Activated T-cell treated with anti-CD3 and anti-CD28 coated beads, Interleukin-2, amount 50 U/mL, for 48 hours (primary cell): ENCODE measurements around the gene CAMKK2.
"Not testable (repeated sequence)": the region's sequence is repeated elsewhere in the genome, so short reads cannot be mapped to it uniquely, and the experiment has no call there.

Source experiments
- DNase-seq, 2 experiments: peaks; one replicate each; pipeline ENCODE4 v3.0.0-alpha.2; 2020

The CAMKK2 gene

GRCh38 chr12:121297435-121297991 lies 1.0 kb upstream of the CAMKK2 start:
- DNase-seq = peak; percentile 71 to 76

- peak in 1 of 2 experiments; percentile 65 for DNase-seq
Measured at GRCh38 chr12:121295746-121296617, 527 bp downstream of the CAMKK2 start.

GRCh38 chr12:121295116-121295745 lies 1.3 kb downstream of the CAMKK2 start:
- DNase-seq = peak in 1 of 2 experiments; percentile 27

GRCh38 chr12:121294151-121294889 lies 2.2 kb downstream of the CAMKK2 start:
- DNase-seq = no peak

- DNase-seq = no peak
Measured at GRCh38 chr12:121293603-121294002, 2.9 kb downstream of the CAMKK2 start.

- DNase-seq = no peak
Measured at GRCh38 chr12:121290410-121290809, 6.1 kb downstream of the CAMKK2 start.

GRCh38 chr12:121289962-121290361 lies 6.5 kb downstream of the CAMKK2 start:
- DNase-seq = no peak

GRCh38 chr12:121288986-121289385 lies 7.5 kb downstream of the CAMKK2 start:
- no peak for DNase-seq

- no peak for DNase-seq
Measured at GRCh38 chr12:121288158-121288845, 8.2 kb downstream of the CAMKK2 start.

- no peak for DNase-seq
Measured at GRCh38 chr12:121287267-121287954, 9.1 kb downstream of the CAMKK2 start.

GRCh38 chr12:121285856-121286255 lies 10.7 kb downstream of the CAMKK2 start:
- DNase-seq = no peak

GRCh38 chr12:121284551-121285390 lies 11.7 kb downstream of the CAMKK2 start:
- no peak for DNase-seq

- no peak for DNase-seq
Measured at GRCh38 chr12:121283841-121284240, 12.7 kb downstream of the CAMKK2 start.

GRCh38 chr12:121283388-121283787 lies 13.1 kb downstream of the CAMKK2 start:
- DNase-seq = no peak

GRCh38 chr12:121282910-121283309 lies 13.6 kb downstream of the CAMKK2 start:
- DNase-seq = not testable (repeated sequence)

- no peak for DNase-seq
Measured at GRCh38 chr12:121282072-121282742, 14.3 kb downstream of the CAMKK2 start.

GRCh38 chr12:121281116-121281515 lies 15.4 kb downstream of the CAMKK2 start:
- not testable (repeated sequence) for DNase-seq

GRCh38 chr12:121280531-121280930 lies 16.0 kb downstream of the CAMKK2 start:
- DNase-seq = not testable (repeated sequence)

GRCh38 chr12:121279507-121279915 lies 17.0 kb downstream of the CAMKK2 start:
- DNase-seq = no peak

- DNase-seq = no peak
Measured at GRCh38 chr12:121279071-121279375, 17.5 kb downstream of the CAMKK2 start.
